OCI-LY7 (cell line): ENCODE results near the gene IFFO2.

Experiments
- CTCF ChIP-seq: fragments of 200-600 bp; sonication (generic); conservative IDR thresholded peaks from 2 replicates; pipeline ENCODE4 v1.5.1; 2014; ENCODE audit warnings: mild to moderate bottlenecking, antibody characterized with exemption, low read length, moderate library complexity, mixed read lengths
- EZH2phosphoT487 ChIP-seq: fragments of 200-600 bp; sonication (generic); IDR thresholded peaks from 2 replicates; pipeline ENCODE4 v1.6.1; 2018; ENCODE audit warnings: low read depth, borderline replicate concordance, mild to moderate bottlenecking, mixed run types, antibody characterized with exemption, low read length, moderate library complexity, mixed read lengths

- TF ChIP-seq CTCF: no peak
- no peak for TF ChIP-seq EZH2phosphoT487
These were observed 11.7 kb downstream of the IFFO2 start for GRCh38 chr1:18944810-18945209.
